K562 (cell line): Measurements from ENCODE around the gene HS3ST4. TPM values are rescaled to one million over a fixed set of nuclear protein-coding genes. Genes with fewer than 3 reads are reported as not detected.
A peak's percentile ranks its signal among the peaks of the same experiment; 100 is the strongest.

Experiments
- ATAC-seq: fragments of 200-7000 bp; cut with Tn5 transposase; 3 replicates; pipeline ENCODE4 v1.9.1; 2020; ENCODE audit warnings: moderate library complexity
- BruUV-seq: library from RNA; stranded (reverse); fragments of 400-500 nt; replicated peaks from 2 replicates; lab custom pipeline; 2021; lab: Mats Ljungman, UMichigan
- CTCF ChIA-PET: fragments of 300-600 bp; formaldehyde crosslinking; extraction: SDS; loops from one replicate; lab custom pipeline; 2021; ENCODE audit warnings: low intra/inter-chr PET ratio; lab: Yijun Ruan, JAX
- POLR2A ChIA-PET: fragments of 300-600, 350-650 bp; sonication (Branson Sonifier 250); formaldehyde crosslinking; extraction: SDS; loops from one replicate; lab custom pipeline; 2021; ENCODE audit warnings: antibody characterized with exemption, inconsistent platforms; lab: Yijun Ruan, JAX
- DNase-seq, 4 experiments: peaks; one replicate each; pipeline versions ENCODE4 v3.0.0 to v3.0.0-alpha.2; 2011 to 2018; ENCODE audit warnings: low spot score in 3 of 4, mixed read lengths in 3 of 4; ENCODE audit errors: extremely low read depth in 1 of 4
- FAIRE-seq: peaks from 2 replicates; lab custom pipeline; 2011; peaks lifted over from hg19 to GRCh38; lab: Jason Lieb, UNC
- H2AFZ ChIP-seq: 2 replicates; pipeline ENCODE4 v1.6.0; 2011; ENCODE audit warnings: low read depth, low read length, control low read depth, inconsistent platforms
- H3K27ac ChIP-seq: fragments of 200-600 bp; 3 replicates; pipeline ENCODE4 v1.8.0; 2011; ENCODE audit warnings: low read depth, mild to moderate bottlenecking, control low read depth, inconsistent platforms, low read length, moderate library complexity, mixed read lengths; ENCODE audit errors: extremely low read depth
- H3K27me3 ChIP-seq, 2 experiments: fragments of 300-600 bp in 1 of 2; 2 replicates in 1 of 2; 3 replicates in 1 of 2; pipeline versions ENCODE4 v1.6.0 to v1.8.0; 2011; ENCODE audit warnings: inconsistent platforms in 2 of 2, low read length in 2 of 2, mild to moderate bottlenecking in 1 of 2, mixed read lengths in 1 of 2, moderate library complexity in 1 of 2; ENCODE audit not compliant: control insufficient read depth in 2 of 2, insufficient read depth in 2 of 2
- H3K36me3 ChIP-seq: fragments of 300-600 bp; 3 replicates; pipeline ENCODE4 v1.8.0; 2011; ENCODE audit warnings: mild to moderate bottlenecking, low read length, inconsistent platforms; ENCODE audit not compliant: control insufficient read depth, insufficient read depth
- H3K4me1 ChIP-seq, 2 experiments: fragments of 200-600 bp in 1 of 2; replicated peaks in 1 of 2; 2 replicates in 1 of 2; 3 replicates in 1 of 2; pipeline versions ENCODE4 v1.5.1 to v1.8.0; 2011; ENCODE audit warnings: inconsistent platforms in 2 of 2, low read length in 2 of 2, mild to moderate bottlenecking in 1 of 2, mixed read lengths in 1 of 2, moderate library complexity in 1 of 2; ENCODE audit not compliant: control insufficient read depth in 2 of 2, insufficient read depth in 2 of 2
- H3K4me2 ChIP-seq: 2 replicates; pipeline ENCODE4 v1.6.1; 2011; ENCODE audit warnings: low read length, control low read depth, inconsistent platforms, mixed read lengths; ENCODE audit not compliant: insufficient read depth
- H3K4me3 ChIP-seq: fragments of 200-600 bp; sonication (generic), shearing (Covaris generic); 2 replicates; pipeline ENCODE4 v1.5.1; 2016; ENCODE audit warnings: control low read depth, inconsistent platforms
- H3K79me2 ChIP-seq: fragments of 200-600 bp; 3 replicates; pipeline ENCODE4 v1.8.0; 2011; ENCODE audit warnings: low read length, inconsistent platforms; ENCODE audit not compliant: control insufficient read depth, insufficient read depth
- H3K9ac ChIP-seq, 2 experiments: 2 replicates each; pipeline versions ENCODE4 v1.6.0 to v1.6.1; 2011; ENCODE audit warnings: low read depth in 2 of 2, low read length in 2 of 2, control low read depth in 1 of 2, inconsistent platforms in 1 of 2, mild to moderate bottlenecking in 1 of 2, mixed read lengths in 1 of 2; ENCODE audit not compliant: insufficient read depth in 1 of 2
- H3K9me1 ChIP-seq: one replicate; pipeline ENCODE4 v1.6.0; 2011; ENCODE audit warnings: inconsistent platforms, mild to moderate bottlenecking, low read length, moderate library complexity; ENCODE audit not compliant: control insufficient read depth, insufficient read depth
- H3K9me3 ChIP-seq: replicated peaks from 2 replicates; pipeline ENCODE4 v1.5.1; 2011; ENCODE audit warnings: low read depth, low read length, inconsistent platforms; ENCODE audit not compliant: control insufficient read depth, insufficient read depth
- H4K20me1 ChIP-seq: replicated peaks from 2 replicates; pipeline ENCODE4 v1.6.1; 2011; ENCODE audit warnings: low read length, inconsistent platforms, mixed read lengths; ENCODE audit not compliant: control insufficient read depth, insufficient read depth
- FOSL1 ChIP-seq: fragments of 200-800 bp; sonication (Bioruptor generic); conservative IDR thresholded peaks from 2 replicates; pipeline ENCODE4 v1.6.1; 2016; ENCODE audit warnings: missing genetic modification characterization, missing compliant biosample characterization
- HMBOX1 ChIP-seq: sonication (generic); IDR thresholded peaks from 2 replicates; pipeline ENCODE4 v1.6.1; 2016
- MTA1 ChIP-seq: fragments of 450-650 bp; IDR thresholded peaks from 2 replicates; pipeline ENCODE4 v1.6.1; 2017; ENCODE audit warnings: borderline replicate concordance
- ZNF561 ChIP-seq: fragments of 450-650 bp; formaldehyde crosslinking; conservative IDR thresholded peaks from 2 replicates; pipeline ENCODE4 v1.4.0; 2020; ENCODE audit warnings: mild to moderate bottlenecking, moderate library complexity
- WGBS: fragments of 100-300 bp; shearing (Covaris generic); methylation state at CpG from one replicate; pipeline ENCODE4 v1.1.6; 2016; ENCODE audit warnings: low coverage, mixed read lengths; ENCODE audit not compliant: insufficient coverage; ENCODE audit errors: missing lambda C conversion rate; 5-methylcytosine and 5-hydroxymethylcytosine counted together
- in situ Hi-C: fragments of 300-500 bp; cut with MboI; formaldehyde crosslinking; loops from 4 replicates; pipeline ENCODE4 v1.15.0; 2018; ENCODE audit warnings: inconsistent platforms, mixed read lengths
- intact Hi-C: fragments of 100-400 bp; cut with micrococcal nuclease; formaldehyde crosslinking; loops from 2 replicates; pipeline ENCODE4 v1.14.2; 2022
- polyA plus RNA-seq, 8 experiments: library from polyadenylated mRNA; depleted of rRNA in 4 of 8; stranded (reverse) in 5 of 8; unstranded in 3 of 8; fragments of >200 nt; fragmentation: Nextera tagmentation in 2 of 8; fragmentation: Illumina TruSeq in 1 of 8; extraction: Ambion mirVana in 2 of 8; extraction: Trizol in 1 of 8; gene quantifications; 2 replicates each; pipeline versions ENCODE4 v1.2.1 to v1.2.3, GENCODE V29; 2011 to 2014; ENCODE audit warnings: inconsistent platforms in 1 of 8, missing spikeins in 1 of 8
- total RNA-seq, 7 experiments: library from RNA; depleted of rRNA in 6 of 7; stranded (reverse); fragments of >200 nt in 6 of 7; fragmentation: Illumina TruSeq in 2 of 7; extraction: Trizol in 2 of 7; gene quantifications; 2 replicates each; pipeline versions ENCODE4 v1.2.1 to v1.2.3, GENCODE V29; 2011 to 2021; ENCODE audit warnings: low replicate concordance in 1 of 7
- TF ChIP-seq, protein P1 (sequence below), 2 experiments: fragments of 450-650 bp in 1 of 2; sonication (generic) in 1 of 2; formaldehyde crosslinking in 1 of 2; IDR thresholded peaks; 2 replicates each; pipeline versions ENCODE4 v1.7.1 to v1.9.0; 2016 to 2022; ENCODE audit warnings: inconsistent platforms in 1 of 2, mild to moderate bottlenecking in 1 of 2, missing genetic modification reagents in 1 of 2

HS3ST4 gene
- total and polyA plus RNA-seq, 9 of the 15 experiments (the other 6 are each of a cell fraction or from before 2014, with no cell fraction given), result not detected

DNA sequence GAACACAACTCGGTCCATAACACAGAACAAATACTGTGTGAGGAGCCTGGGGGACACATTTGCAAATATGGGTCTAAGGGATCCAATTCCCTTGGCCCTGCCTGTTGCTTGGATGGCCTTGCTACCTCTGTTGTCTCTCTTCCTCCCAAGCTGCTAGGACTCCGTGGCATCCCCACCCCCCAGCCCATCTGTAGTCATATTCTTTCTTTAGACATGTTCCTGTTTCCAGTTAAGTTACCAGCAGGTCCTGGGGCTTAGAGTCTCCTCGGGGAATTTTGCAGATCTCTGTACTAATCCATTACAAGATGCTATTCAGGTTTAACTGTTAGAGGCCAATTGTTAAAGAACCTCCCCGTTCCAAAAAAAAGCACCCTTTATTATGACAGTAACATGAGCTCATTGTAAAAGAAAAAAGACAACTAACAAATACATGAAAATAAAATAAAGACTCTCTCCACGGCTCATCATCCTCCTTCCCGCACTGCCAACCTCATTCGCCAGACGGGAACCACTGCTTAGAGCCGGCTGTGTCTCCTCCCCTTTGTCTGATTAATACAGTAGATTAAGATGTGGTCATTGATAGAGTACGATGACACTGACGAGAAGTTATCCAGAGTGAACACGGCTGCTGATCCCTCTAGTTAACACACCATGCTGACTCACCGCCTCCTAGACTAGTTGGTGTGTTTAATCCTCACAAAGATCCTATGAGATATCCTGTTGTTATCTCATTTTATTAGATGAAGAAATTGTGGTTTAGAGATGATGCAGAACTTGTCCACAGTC lies 22.2 kb downstream of the HS3ST4 start:
- TF ChIP-seq, protein P1, sequence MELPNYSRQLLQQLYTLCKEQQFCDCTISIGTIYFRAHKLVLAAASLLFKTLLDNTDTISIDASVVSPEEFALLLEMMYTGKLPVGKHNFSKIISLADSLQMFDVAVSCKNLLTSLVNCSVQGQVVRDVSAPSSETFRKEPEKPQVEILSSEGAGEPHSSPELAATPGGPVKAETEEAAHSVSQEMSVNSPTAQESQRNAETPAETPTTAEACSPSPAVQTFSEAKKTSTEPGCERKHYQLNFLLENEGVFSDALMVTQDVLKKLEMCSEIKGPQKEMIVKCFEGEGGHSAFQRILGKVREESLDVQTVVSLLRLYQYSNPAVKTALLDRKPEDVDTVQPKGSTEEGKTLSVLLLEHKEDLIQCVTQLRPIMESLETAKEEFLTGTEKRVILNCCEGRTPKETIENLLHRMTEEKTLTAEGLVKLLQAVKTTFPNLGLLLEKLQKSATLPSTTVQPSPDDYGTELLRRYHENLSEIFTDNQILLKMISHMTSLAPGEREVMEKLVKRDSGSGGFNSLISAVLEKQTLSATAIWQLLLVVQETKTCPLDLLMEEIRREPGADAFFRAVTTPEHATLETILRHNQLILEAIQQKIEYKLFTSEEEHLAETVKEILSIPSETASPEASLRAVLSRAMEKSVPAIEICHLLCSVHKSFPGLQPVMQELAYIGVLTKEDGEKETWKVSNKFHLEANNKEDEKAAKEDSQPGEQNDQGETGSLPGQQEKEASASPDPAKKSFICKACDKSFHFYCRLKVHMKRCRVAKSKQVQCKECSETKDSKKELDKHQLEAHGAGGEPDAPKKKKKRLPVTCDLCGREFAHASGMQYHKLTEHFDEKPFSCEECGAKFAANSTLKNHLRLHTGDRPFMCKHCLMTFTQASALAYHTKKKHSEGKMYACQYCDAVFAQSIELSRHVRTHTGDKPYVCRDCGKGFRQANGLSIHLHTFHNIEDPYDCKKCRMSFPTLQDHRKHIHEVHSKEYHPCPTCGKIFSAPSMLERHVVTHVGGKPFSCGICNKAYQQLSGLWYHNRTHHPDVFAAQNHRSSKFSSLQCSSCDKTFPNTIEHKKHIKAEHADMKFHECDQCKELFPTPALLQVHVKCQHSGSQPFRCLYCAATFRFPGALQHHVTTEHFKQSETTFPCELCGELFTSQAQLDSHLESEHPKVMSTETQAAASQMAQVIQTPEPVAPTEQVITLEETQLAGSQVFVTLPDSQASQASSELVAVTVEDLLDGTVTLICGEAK (IDR thresholded peaks at IDR 0.05), result no peak
- TF ChIP-seq, protein P1 (CRISPR knock-in tag; IDR thresholded peaks at IDR 0.05), result no peak
- 0 out of 2 replicates have a peak, but pooled peaks have one; percentile 25 for TF ChIP-seq FOSL1 (tag)
- no peak for TF ChIP-seq MTA1
- TF ChIP-seq ZNF561 (CRISPR knock-in tag), result no peak
- peak; percentile 87 for TF ChIP-seq HMBOX1
- DNase-seq (no peak), ATAC-seq (no peak), FAIRE-seq (peak; percentile 40)
- no peak overlapping the region for H3K4me3 ChIP-seq
- intact Hi-C loops, result no loop called here
- WGBS, result 3% methylated on average over 13 of the region's 13 CpGs
- H3K4me2 ChIP-seq, result no peak overlapping the region
- H4K20me1 ChIP-seq, result peaks cover 2% of the 10 kb centered on the region; the same call in 1 of the 2 replicates
- H3K36me3 ChIP-seq, result no peaks in the 10 kb centered on the region
- no peaks in the 10 kb centered on the region for H3K9me3 ChIP-seq
- POLR2A ChIA-PET, result interaction anchor here (0.6 to 1.1 kb wide), 2 partner anchors 10 to 1377 kb away, joined by 3 read pairs; no protein-coding TSS in a partner anchor
- BruUV-seq, result no TSS peak
- H3K27ac ChIP-seq, result no peak overlapping the region
- peaks cover 24 to 42% of the 10 kb centered on the region in 2 experiments for H3K27me3 ChIP-seq
- CTCF ChIA-PET, result no interaction called here
- no peaks in the 10 kb centered on the region for H3K79me2 ChIP-seq
- H3K9ac ChIP-seq, result no peak overlapping the region
- H2AFZ ChIP-seq, result no peak overlapping the region
- in situ Hi-C loops, result no loop called here
- H3K4me1 ChIP-seq, result no peaks in the 10 kb centered on the region
- no peaks in the 10 kb centered on the region for H3K9me1 ChIP-seq
